SU-DHL-6 (cell line): ENCODE data around the gene SNX6.

Experiments used
- H2AFZ ChIP-seq: fragments of 200-600 bp; sonication (generic); 2 replicates; pipeline ENCODE4 v1.6.1; 2014; ENCODE audit warnings: low read depth, mild to moderate bottlenecking, moderate library complexity, mixed read lengths, antibody characterized with exemption, low read length; ENCODE audit not compliant: severe bottlenecking
- H3F3A ChIP-seq: fragments of 200-600 bp; shearing (Covaris generic); 2 replicates; pipeline ENCODE4 v1.6.0; 2016; ENCODE audit warnings: antibody characterized with exemption, mild to moderate bottlenecking; ENCODE audit not compliant: insufficient read depth
- H3K27ac ChIP-seq: fragments of 200-600 bp; sonication (generic); 2 replicates; pipeline ENCODE4 v1.5.1; 2016; ENCODE audit warnings: low read depth, mild to moderate bottlenecking, low read length, moderate library complexity, mixed read lengths
- H3K27me3 ChIP-seq: fragments of 200-600 bp; sonication (generic), shearing (Covaris generic); 2 replicates; pipeline ENCODE4 v1.6.0; 2014; ENCODE audit warnings: mild to moderate bottlenecking, low read length
- H3K36me3 ChIP-seq: fragments of 200-600 bp; sonication (generic); 2 replicates; pipeline ENCODE4 v1.6.1; 2014; ENCODE audit warnings: mild to moderate bottlenecking, low read length, mixed read lengths
- H3K4me2 ChIP-seq: fragments of 300-600, 200-600 bp; shearing (Covaris generic), sonication (generic); 2 replicates; pipeline ENCODE4 v1.6.0; 2014; ENCODE audit warnings: low read length, low read depth, mild to moderate bottlenecking; ENCODE audit not compliant: poor library complexity, severe bottlenecking
- H3K4me3 ChIP-seq: fragments of 200-600 bp; sonication (generic); 2 replicates; pipeline ENCODE4 v1.5.1; 2014; ENCODE audit warnings: antibody characterized with exemption, low read length, mild to moderate bottlenecking, mixed read lengths; ENCODE audit not compliant: insufficient read depth, poor library complexity, severe bottlenecking
- H3K79me2 ChIP-seq: fragments of 200-600 bp; sonication (generic); 2 replicates; pipeline ENCODE4 v1.6.1; 2014; ENCODE audit warnings: mild to moderate bottlenecking, low read length, moderate library complexity; ENCODE audit not compliant: insufficient read depth
- H3K9ac ChIP-seq: fragments of 200-600 bp; sonication (generic); 2 replicates; pipeline ENCODE4 v1.7.0; 2014; ENCODE audit warnings: mild to moderate bottlenecking, low read length
- H3K9me2 ChIP-seq: fragments of 200-600 bp; sonication (generic); replicated peaks from 2 replicates; pipeline ENCODE4 v1.6.1; 2014; ENCODE audit warnings: low read length; ENCODE audit not compliant: insufficient read depth
- H3K9me3 ChIP-seq: fragments of 200-600 bp; sonication (generic); 2 replicates; pipeline ENCODE4 v1.6.1; 2014; ENCODE audit warnings: low read length, mixed read lengths; ENCODE audit not compliant: insufficient read depth
- H4K20me1 ChIP-seq: fragments of 200-600 bp; sonication (generic); 2 replicates; pipeline ENCODE4 v1.6.1; 2014; ENCODE audit warnings: low read depth, mild to moderate bottlenecking, antibody characterized with exemption, low read length, moderate library complexity, mixed read lengths
- EZH2phosphoT487 ChIP-seq: fragments of 200-600 bp; sonication (generic), shearing (Covaris generic); conservative IDR thresholded peaks from 2 replicates; pipeline ENCODE4 v1.6.1; 2018; ENCODE audit warnings: mild to moderate bottlenecking, antibody characterized with exemption, low read length, moderate library complexity, mixed read lengths
- TF ChIP-seq, protein P1 (sequence below): fragments of 200-600 bp; sonication (generic); IDR thresholded peaks from one replicate; pipeline ENCODE4 v1.5.1; 2017; ENCODE audit warnings: antibody characterized with exemption, mild to moderate bottlenecking, low read length, moderate library complexity; ENCODE audit not compliant: insufficient read depth, poor library complexity, severe bottlenecking

The SNX6 gene

GRCh38 chr14:34629657-34630529 is at the start of gene SNX6:
SNX6 (minus strand) TSS chr14:34630148; CDS start chr14:34630116, 32 bp downstream.
- H3K36me3 ChIP-seq, result no peaks in the 10 kb centered on the region; the same call in 1 of the 2 replicates
- peak within 1 kb of the TSS; percentile 86 for H3K9ac ChIP-seq
- H3K79me2 ChIP-seq, result peaks cover 34% of the 10 kb centered on the region
- H3K4me2 ChIP-seq, result peak within 1 kb of the TSS; percentile 83
- H3K9me2 ChIP-seq, result no peaks in the 10 kb centered on the region
- no peak for TF ChIP-seq EZH2phosphoT487
- H3K9me3 ChIP-seq, result no peaks in the 10 kb centered on the region
- H4K20me1 ChIP-seq, result no peaks in the 10 kb centered on the region
- H3K4me3 ChIP-seq, result peak within 1 kb of the TSS; percentile 74
- peak within 1 kb of the TSS; percentile 95 for H2AFZ ChIP-seq
- H3F3A ChIP-seq, result no peaks in the 10 kb centered on the region
- peak within 1 kb of the TSS; percentile 52 for H3K27ac ChIP-seq
- H3K27me3 ChIP-seq, result no peaks in the 10 kb centered on the region

DNA sequence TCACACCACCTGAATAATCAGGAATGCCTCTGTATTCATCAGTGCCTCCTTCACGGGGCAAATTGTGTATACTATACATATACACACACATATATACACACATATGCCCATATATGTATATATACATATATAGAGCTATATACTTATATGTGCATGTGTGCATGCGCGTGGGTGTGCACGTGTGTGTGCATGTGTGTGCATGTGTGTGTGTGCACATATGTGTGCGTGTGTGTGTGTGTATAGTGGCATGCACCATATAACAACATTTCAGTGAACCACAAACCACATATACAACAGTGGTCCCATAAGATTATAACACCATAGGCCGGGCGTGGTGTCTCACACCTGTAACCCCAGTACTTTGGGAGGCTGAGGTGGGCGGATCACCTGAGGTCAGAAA is 48.8 kb upstream of the SNX6 start:
- Histone ChIP-seq H3K27ac (no peak overlapping the region), H3K9me2 (no peaks in the 10 kb centered on the region), H3K4me2 (no peak overlapping the region), H3K9me3 (no peaks in the 10 kb centered on the region), H3K9ac (no peak overlapping the region), H4K20me1 (no peaks in the 10 kb centered on the region), H3K4me3 (no peak overlapping the region), H3K27me3 (no peaks in the 10 kb centered on the region), H2AFZ (no peak overlapping the region), H3K79me2 (no peaks in the 10 kb centered on the region), H3K36me3 (no peaks in the 10 kb centered on the region), H3F3A (no peaks in the 10 kb centered on the region)
- TF ChIP-seq, protein P1, sequence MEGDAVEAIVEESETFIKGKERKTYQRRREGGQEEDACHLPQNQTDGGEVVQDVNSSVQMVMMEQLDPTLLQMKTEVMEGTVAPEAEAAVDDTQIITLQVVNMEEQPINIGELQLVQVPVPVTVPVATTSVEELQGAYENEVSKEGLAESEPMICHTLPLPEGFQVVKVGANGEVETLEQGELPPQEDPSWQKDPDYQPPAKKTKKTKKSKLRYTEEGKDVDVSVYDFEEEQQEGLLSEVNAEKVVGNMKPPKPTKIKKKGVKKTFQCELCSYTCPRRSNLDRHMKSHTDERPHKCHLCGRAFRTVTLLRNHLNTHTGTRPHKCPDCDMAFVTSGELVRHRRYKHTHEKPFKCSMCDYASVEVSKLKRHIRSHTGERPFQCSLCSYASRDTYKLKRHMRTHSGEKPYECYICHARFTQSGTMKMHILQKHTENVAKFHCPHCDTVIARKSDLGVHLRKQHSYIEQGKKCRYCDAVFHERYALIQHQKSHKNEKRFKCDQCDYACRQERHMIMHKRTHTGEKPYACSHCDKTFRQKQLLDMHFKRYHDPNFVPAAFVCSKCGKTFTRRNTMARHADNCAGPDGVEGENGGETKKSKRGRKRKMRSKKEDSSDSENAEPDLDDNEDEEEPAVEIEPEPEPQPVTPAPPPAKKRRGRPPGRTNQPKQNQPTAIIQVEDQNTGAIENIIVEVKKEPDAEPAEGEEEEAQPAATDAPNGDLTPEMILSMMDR, result no peak
- TF ChIP-seq EZH2phosphoT487, result no peak

DNA sequence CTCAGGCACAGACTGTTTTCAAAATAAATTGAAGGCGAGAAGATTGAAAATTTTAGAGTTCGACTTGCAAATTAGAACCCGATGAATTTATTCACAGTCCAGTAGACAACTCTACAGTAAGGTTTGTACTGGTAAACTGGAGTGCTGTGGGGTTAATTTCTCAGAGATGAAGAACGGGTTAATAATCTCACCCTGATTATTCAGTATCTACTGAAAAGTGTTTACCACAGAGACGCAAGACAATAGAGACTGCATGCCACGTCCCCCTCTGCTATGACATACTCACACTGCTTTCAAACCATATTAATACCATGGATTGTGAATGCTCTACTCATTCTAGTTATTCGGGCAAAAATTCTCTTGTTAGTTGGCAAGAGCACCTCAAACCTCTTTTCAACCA is 48.4 kb upstream of the SNX6 start:
- H3K9ac ChIP-seq, result no peak overlapping the region
- no peak for TF ChIP-seq EZH2phosphoT487
- TF ChIP-seq, protein P1, result no peak
- no peak overlapping the region for H3K4me2 ChIP-seq
- H3F3A ChIP-seq, result no peaks in the 10 kb centered on the region
- H3K9me2 ChIP-seq, result no peaks in the 10 kb centered on the region
- no peak overlapping the region for H3K27ac ChIP-seq
- no peak overlapping the region for H2AFZ ChIP-seq
- no peaks in the 10 kb centered on the region for H3K36me3 ChIP-seq
- no peaks in the 10 kb centered on the region for H3K27me3 ChIP-seq
- no peak overlapping the region for H3K4me3 ChIP-seq
- no peaks in the 10 kb centered on the region for H4K20me1 ChIP-seq
- no peaks in the 10 kb centered on the region for H3K79me2 ChIP-seq
- H3K9me3 ChIP-seq, result no peaks in the 10 kb centered on the region
